ENCODE data around the gene COL18A1. TPM values are rescaled to one million over a fixed set of nuclear protein-coding genes. Genes with fewer than 3 reads are reported as not detected.
A peak's percentile ranks its signal among the peaks of the same experiment; 100 is the strongest.

The COL18A1 gene
- polyA plus RNA-seq, 2 of the 4 experiments (the other 2 are of a cell fraction), result 17.3 to 88.4 TPM

DNA sequence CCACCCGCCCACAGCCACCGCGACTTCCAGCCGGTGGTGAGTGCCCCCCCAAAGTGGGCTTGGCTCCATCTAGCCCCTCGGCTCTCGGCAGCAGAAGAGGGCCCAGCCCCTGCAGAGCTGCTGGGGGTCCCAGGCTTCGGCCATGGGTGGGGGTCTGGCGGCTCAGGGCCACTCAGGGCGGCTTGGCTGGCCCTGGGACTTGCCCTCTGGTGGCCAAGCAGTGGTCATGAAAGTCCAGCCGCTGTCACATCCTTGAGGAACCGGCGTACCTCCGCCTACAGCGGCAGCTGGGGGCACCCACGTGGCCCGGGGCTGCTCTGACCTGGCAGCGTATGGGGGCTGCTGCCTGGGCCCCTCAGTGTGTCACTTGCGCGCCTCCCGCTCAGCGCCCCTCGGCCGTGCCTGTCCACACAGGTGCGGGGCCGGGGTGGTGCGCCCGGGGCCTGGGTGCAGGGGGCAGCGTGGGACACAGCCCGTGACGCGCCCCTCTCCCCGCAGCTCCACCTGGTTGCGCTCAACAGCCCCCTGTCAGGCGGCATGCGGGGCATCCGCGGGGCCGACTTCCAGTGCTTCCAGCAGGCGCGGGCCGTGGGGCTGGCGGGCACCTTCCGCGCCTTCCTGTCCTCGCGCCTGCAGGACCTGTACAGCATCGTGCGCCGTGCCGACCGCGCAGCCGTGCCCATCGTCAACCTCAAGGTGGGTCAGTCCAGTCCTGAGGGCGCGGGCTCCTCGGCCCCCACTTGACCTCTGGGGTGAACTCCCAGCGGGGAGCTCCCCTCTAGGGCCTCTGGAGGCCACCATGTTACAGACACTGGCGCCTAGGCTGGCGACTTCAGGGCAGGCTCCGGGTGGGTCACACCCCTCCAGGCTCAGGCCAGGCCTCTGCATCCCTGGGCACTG, 104.9 kb downstream of the COL18A1 start:
- ChIA-PET POLR2A (no interaction called here), CTCF (interaction anchor here (0.6 kb wide), 1 partner anchor 309 kb away, joined by 3 read pairs; no protein-coding TSS in a partner anchor)
- no peak overlapping the region for H3K4me2 ChIP-seq
- no CpG with 5 or more reads among the region's 61 CpGs for WGBS (ENCODE audit: missing lambda C conversion rate)
- ATAC-seq (peak in 1 of 2 experiments; percentile 13; a peak in 3 of 6 replicates), DNase-seq (ENCODE audit: low read depth in 1 of 2, low spot score in 1 of 2) (no peak), FAIRE-seq (no peak)
- H3K4me1 ChIP-seq, result no peaks in the 10 kb centered on the region
- no peaks in the 10 kb centered on the region for H3K9me3 ChIP-seq
- TF ChIP-seq NR3C1 (IDR thresholded peaks at IDR 0.05) (no peak), JUN (IDR thresholded peaks at IDR 0.05) (no peak; a peak in 1 of 5 replicates), RNF2 (IDR thresholded peaks at IDR 0.05; ENCODE audit: borderline replicate concordance, low read depth) (no peak), CHD4 (IDR thresholded peaks at IDR 0.05; ENCODE audit: borderline replicate concordance) (no peak)
- H3K27ac ChIP-seq, result no peak overlapping the region
- H3K4me3 ChIP-seq, result no peak overlapping the region

- WGBS (ENCODE audit: missing lambda C conversion rate), result no CpG with 5 or more reads among the region's 11 CpGs
- DNase-seq (ENCODE audit: low read depth in 1 of 2, low spot score in 1 of 2) (no peak), ATAC-seq (no peak), FAIRE-seq (no peak)
- Histone ChIP-seq H3K4me3 (no peak overlapping the region), H3K27ac (no peak overlapping the region), H3K4me2 (no peak overlapping the region), H3K9me3 (no peaks in the 10 kb centered on the region), H3K4me1 (no peaks in the 10 kb centered on the region)
- ChIA-PET CTCF (interaction anchor here (0.6 kb wide), 1 partner anchor 308 kb away, joined by 3 read pairs; no protein-coding TSS in a partner anchor), POLR2A (no interaction called here)
- TF ChIP-seq EHF (CRISPR knock-in tag; IDR thresholded peaks at IDR 0.05), result no peak
- no peak for TF ChIP-seq RAD21 (conservative IDR thresholded peaks at IDR 0.05 in 1 of 2, IDR thresholded peaks at IDR 0.05 in 1 of 2)
- TF ChIP-seq POLR2AphosphoS2 (conservative IDR thresholded peaks at IDR 0.05; ENCODE audit: low read length), result no peak
- TF ChIP-seq CHD2 (IDR thresholded peaks at IDR 0.05; ENCODE audit: low read length, partially characterized antibody), result no peak
- TF ChIP-seq CEBPB (IDR thresholded peaks at IDR 0.05), result no peak
- no peak for TF ChIP-seq CBX2 (IDR thresholded peaks at IDR 0.05; ENCODE audit: borderline replicate concordance, low read depth)
- TF ChIP-seq PBX3 (IDR thresholded peaks at IDR 0.05), result no peak
Measured at GRCh38 chr21:45510466-45510955, 105.5 kb downstream of the COL18A1 start.

GRCh38 chr21:45511007-45511406, 106.0 kb downstream of the COL18A1 start:
- POLR2A ChIA-PET, result no interaction called here
- no peaks in the 10 kb centered on the region for H3K4me1 ChIP-seq
- 83% methylated on average over 9 of the region's 12 CpGs for WGBS (ENCODE audit: missing lambda C conversion rate)
- no peak overlapping the region for H3K4me2 ChIP-seq
- TF ChIP-seq HOXA7 (CRISPR knock-in tag; IDR thresholded peaks at IDR 0.05), result no peak
- TF ChIP-seq NPAS2 (CRISPR knock-in tag; IDR thresholded peaks at IDR 0.05; ENCODE audit: borderline replicate concordance), result no peak
- TF ChIP-seq ZFP36 (IDR thresholded peaks at IDR 0.05; ENCODE audit: borderline replicate concordance, partially characterized antibody), result no peak
- TF ChIP-seq RAD21 (conservative IDR thresholded peaks at IDR 0.05 in 1 of 2, IDR thresholded peaks at IDR 0.05 in 1 of 2), result no peak
- no peak for TF ChIP-seq ZSCAN20 (CRISPR knock-in tag; IDR thresholded peaks at IDR 0.05)
- TF ChIP-seq ZC3H11A (IDR thresholded peaks at IDR 0.05), result no peak
- TF ChIP-seq SMC3 (IDR thresholded peaks at IDR 0.05), result no peak
- TF ChIP-seq E2F6 (IDR thresholded peaks at IDR 0.05; ENCODE audit: borderline replicate concordance, low read depth), result no peak
- no peak for TF ChIP-seq GATA3 (IDR thresholded peaks at IDR 0.05; ENCODE audit: borderline replicate concordance)
- TF ChIP-seq, protein P1, sequence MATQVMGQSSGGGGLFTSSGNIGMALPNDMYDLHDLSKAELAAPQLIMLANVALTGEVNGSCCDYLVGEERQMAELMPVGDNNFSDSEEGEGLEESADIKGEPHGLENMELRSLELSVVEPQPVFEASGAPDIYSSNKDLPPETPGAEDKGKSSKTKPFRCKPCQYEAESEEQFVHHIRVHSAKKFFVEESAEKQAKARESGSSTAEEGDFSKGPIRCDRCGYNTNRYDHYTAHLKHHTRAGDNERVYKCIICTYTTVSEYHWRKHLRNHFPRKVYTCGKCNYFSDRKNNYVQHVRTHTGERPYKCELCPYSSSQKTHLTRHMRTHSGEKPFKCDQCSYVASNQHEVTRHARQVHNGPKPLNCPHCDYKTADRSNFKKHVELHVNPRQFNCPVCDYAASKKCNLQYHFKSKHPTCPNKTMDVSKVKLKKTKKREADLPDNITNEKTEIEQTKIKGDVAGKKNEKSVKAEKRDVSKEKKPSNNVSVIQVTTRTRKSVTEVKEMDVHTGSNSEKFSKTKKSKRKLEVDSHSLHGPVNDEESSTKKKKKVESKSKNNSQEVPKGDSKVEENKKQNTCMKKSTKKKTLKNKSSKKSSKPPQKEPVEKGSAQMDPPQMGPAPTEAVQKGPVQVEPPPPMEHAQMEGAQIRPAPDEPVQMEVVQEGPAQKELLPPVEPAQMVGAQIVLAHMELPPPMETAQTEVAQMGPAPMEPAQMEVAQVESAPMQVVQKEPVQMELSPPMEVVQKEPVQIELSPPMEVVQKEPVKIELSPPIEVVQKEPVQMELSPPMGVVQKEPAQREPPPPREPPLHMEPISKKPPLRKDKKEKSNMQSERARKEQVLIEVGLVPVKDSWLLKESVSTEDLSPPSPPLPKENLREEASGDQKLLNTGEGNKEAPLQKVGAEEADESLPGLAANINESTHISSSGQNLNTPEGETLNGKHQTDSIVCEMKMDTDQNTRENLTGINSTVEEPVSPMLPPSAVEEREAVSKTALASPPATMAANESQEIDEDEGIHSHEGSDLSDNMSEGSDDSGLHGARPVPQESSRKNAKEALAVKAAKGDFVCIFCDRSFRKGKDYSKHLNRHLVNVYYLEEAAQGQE (IDR thresholded peaks at IDR 0.05), result no peak
- TF ChIP-seq EHF (CRISPR knock-in tag; IDR thresholded peaks at IDR 0.05), result no peak
- TF ChIP-seq, protein P2, sequence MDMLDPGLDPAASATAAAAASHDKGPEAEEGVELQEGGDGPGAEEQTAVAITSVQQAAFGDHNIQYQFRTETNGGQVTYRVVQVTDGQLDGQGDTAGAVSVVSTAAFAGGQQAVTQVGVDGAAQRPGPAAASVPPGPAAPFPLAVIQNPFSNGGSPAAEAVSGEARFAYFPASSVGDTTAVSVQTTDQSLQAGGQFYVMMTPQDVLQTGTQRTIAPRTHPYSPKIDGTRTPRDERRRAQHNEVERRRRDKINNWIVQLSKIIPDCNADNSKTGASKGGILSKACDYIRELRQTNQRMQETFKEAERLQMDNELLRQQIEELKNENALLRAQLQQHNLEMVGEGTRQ (IDR thresholded peaks at IDR 0.05), result no peak
- no peak for FAIRE-seq
- CTCF ChIA-PET, result no interaction called here
- ATAC-seq, result no peak
- no peak for DNase-seq (ENCODE audit: low read depth in 1 of 2, low spot score in 1 of 2)
- no peak overlapping the region for H3K27ac ChIP-seq
- H3K4me3 ChIP-seq, result no peak overlapping the region
- no peaks in the 10 kb centered on the region for H3K9me3 ChIP-seq

Measured in A549 (cell line).